GM23248 (cell line): ENCODE measurements around the gene KLHL2.
"Not testable (repeated sequence)": the region's sequence is repeated elsewhere in the genome, so short reads cannot be mapped to it uniquely, and the experiment has no call there.

Experiments
- EZH2 ChIP-seq: fragments of 200-600 bp; sonication (generic); IDR thresholded peaks from 2 replicates; pipeline ENCODE4 v1.6.1; 2018; ENCODE audit warnings: antibody characterized with exemption, mild to moderate bottlenecking; ENCODE audit not compliant: insufficient read depth, poor library complexity, severe bottlenecking
- EZH2phosphoT487 ChIP-seq: fragments of 200-600 bp; sonication (generic); IDR thresholded peaks from 2 replicates; pipeline ENCODE4 v1.6.1; 2018; ENCODE audit warnings: antibody characterized with exemption, moderate library complexity, mild to moderate bottlenecking, low read depth; ENCODE audit not compliant: insufficient read depth

DNA sequence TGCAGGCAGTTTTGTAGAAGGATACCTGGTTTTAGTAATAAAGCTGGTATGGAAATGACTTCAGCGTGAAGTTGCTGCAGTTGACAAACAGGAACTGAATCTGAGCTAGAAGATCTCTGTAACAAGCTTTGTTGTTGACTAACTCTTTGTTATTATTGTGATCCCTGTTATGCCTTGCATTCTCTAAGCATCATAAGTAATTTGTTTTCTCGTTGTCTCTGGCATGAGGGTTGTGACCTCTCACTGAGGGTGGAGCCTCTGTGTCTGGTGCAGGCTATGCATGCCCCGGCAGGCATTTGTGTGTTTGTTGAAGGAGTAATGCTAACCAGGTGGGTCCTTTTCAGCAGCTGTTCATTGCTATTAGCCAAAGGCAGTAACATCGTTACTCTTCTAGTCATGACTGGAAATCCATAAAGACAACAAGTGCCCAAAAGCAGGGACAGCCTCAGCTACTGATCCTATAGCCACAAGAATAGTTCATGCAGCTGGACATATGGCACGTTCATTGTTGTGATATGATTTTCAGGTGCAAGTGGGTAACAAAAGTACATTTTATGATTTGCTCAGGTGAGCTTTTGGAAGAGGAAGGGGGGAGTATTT, 30.8 kb downstream of the KLHL2 start:
- not testable (repeated sequence) for TF ChIP-seq EZH2, EZH2phosphoT487
